ENCODE measurements around the gene LEFTY2. TPM values are rescaled to one million over a fixed set of nuclear protein-coding genes. Genes with fewer than 3 reads are reported as not detected.
"Not testable (repeated sequence)": the region's sequence is repeated elsewhere in the genome, so short reads cannot be mapped to it uniquely, and the experiment has no call there.

LEFTY2 gene
- total RNA-seq, 2 donors from 2014 or later: 0.12 to 0.53 TPM

- no peak overlapping the region for H3K9ac ChIP-seq (ENCODE audit: low read depth in 2 of 2, low read length in 2 of 2)
- H3K4me1 ChIP-seq: no peaks in the 10 kb centered on the region
- H3K27me3 ChIP-seq: no peaks in the 10 kb centered on the region
- H3K4me3 ChIP-seq: no peak overlapping the region
- DNase-seq: no peak
- H3K36me3 ChIP-seq: no peaks in the 10 kb centered on the region
- no peak overlapping the region for H3K27ac ChIP-seq
- H3K9me3 ChIP-seq: no peaks in the 10 kb centered on the region
- intact Hi-C loops (cut with DNase I): no loop called here
- no peak for TF ChIP-seq CTCF (IDR thresholded peaks at IDR 0.05)
Observed at GRCh38 chr1:225931270-225932136, 9.5 kb downstream of the LEFTY2 start.

DNA sequence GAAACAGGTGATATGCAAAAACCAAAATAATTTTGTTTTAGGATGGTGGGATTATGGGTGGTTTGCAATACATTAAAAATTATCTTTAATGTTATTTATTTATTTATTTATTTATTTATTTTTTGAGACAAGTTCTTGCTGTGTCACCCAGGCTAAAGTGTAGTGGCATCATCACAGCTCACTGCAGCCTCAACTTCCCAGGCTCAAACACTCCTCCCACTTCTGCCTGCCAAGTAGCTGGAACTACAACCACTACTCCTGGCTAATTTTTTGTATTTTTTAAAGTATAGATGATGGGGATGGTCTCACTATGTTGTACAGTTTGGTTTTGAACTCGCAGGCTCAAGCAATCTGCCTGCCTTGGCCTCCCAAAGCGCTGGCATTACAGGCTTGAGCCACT is 10.5 kb downstream of the LEFTY2 start:
- no peak overlapping the region for H3K4me3 ChIP-seq
- H3K27ac ChIP-seq: no peak overlapping the region
- intact Hi-C loops (cut with DNase I): no loop called here
- TF ChIP-seq CTCF (IDR thresholded peaks at IDR 0.05): no peak
- DNase-seq: no peak
- no peak overlapping the region for H3K9ac ChIP-seq (ENCODE audit: low read depth in 2 of 2, low read length in 2 of 2)
- no peaks in the 10 kb centered on the region for H3K36me3 ChIP-seq
- no peaks in the 10 kb centered on the region for H3K4me1 ChIP-seq
- no peaks in the 10 kb centered on the region for H3K27me3 ChIP-seq
- H3K9me3 ChIP-seq: no peaks in the 10 kb centered on the region

DNA sequence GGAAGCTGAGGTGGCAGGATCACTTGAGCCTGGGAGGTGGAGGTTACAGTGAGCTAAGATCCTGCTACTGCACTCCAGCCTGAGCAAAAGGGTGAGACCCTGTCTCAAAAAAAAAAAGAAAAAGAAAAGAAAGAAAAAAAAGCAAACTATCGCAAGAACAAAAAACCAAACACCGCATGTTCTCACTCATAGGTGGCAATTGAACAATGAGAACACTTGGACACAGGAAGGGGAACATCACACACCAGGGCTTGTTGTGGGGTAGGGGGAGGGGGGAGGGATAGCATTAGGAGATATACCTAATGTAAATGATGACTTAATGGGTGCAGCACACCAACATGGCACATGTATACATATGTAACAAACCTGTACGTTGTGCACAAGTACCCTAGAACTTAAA is 11.6 kb downstream of the LEFTY2 start:
- H3K9me3 ChIP-seq; DNase-seq; H3K4me1 ChIP-seq; H3K36me3 ChIP-seq; H3K4me3 ChIP-seq; H3K27me3 ChIP-seq; intact Hi-C loops (cut with DNase I); H3K9ac ChIP-seq (ENCODE audit: low read depth in 2 of 2, low read length in 2 of 2); H3K27ac ChIP-seq: not testable (repeated sequence)

DNA sequence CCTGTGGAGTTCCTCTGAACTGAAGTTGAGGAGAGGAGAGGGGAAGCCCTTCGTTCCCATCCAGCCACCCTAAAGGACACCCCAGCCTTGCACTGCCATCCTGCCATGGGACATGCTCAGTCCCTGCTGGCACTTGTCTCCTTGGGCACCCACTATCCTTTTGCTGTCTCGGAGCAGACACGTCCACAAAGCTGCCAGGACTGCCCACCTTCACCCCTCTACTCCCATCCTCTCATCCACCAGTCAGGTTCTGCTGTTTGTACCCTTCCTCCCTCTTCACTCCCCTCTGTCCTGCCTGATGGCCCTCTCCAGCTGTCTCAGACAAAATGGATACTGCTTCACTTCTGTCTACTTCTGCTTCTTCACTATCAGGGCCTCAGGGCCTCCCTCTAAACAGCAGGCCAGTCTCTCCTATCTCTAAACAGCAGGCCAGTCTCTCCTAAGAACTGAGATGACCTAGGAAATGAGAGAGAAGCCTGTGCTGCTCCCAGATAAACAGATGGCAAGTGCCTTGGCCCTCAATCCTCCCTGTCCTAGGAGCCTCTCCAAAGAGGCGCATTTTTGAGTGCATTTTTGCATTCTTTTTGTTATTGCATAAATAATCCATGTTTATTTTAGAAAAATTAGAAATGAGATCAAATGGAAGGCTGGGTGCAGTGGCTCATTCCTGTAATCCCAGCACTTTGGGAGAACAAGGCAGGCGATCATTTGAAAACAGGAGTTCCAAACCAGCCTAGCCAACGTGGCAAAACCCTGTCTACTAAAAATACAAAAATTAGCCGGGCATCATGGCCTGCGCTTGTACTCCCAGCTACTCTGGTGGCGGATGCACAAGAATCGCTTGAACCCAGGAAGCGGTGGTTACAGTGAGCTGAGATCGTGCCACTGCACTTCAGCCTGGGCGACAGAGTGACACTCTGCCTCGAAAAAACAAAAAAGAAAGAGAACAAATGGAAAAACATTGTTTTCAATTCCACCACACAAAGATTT is 12.5 kb downstream of the LEFTY2 start:
- DNase-seq: no peak
- intact Hi-C loops (cut with DNase I): no loop called here
- Histone ChIP-seq H3K9ac (ENCODE audit: low read depth in 2 of 2, low read length in 2 of 2) (no peak overlapping the region), H3K4me1 (no peaks in the 10 kb centered on the region), H3K27me3 (no peaks in the 10 kb centered on the region), H3K4me3 (no peak overlapping the region), H3K9me3 (no peaks in the 10 kb centered on the region), H3K27ac (no peak overlapping the region), H3K36me3 (no peaks in the 10 kb centered on the region)
- TF ChIP-seq CTCF (IDR thresholded peaks at IDR 0.05): no peak

DNA sequence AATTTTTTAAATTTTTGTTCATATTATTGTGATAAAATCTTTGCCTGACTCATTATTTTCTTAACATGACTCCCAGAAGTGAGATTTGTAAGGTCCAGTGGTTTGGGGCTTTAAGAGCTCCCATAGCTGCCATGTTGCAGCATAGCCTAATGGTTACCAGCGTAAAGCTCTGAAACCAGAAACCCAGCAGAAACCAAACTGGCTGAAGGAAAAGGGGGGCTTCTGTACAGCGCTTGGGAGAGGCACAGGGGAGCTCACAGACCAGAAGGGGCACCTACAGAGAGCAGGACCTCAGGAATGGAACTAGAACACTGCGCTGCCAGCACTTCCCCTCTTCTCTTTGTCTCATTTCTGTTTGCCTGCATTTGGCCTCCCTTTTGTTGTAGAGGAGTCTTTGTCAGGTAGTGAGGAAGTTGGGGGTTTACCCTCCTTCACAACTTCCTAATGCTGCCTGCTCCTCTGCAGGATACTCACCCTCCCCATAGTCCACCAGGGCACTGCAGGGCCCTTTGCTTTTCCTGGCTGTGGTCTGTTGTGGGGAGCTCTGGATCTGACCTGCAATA is 14.4 kb downstream of the LEFTY2 start:
- intact Hi-C loops (cut with DNase I): no loop called here
- Histone ChIP-seq H3K27me3 (no peaks in the 10 kb centered on the region), H3K27ac (no peak overlapping the region), H3K9me3 (no peaks in the 10 kb centered on the region), H3K4me3 (no peak overlapping the region), H3K36me3 (no peaks in the 10 kb centered on the region), H3K9ac (ENCODE audit: low read depth in 2 of 2, low read length in 2 of 2) (no peak overlapping the region), H3K4me1 (peaks cover 3% of the 10 kb centered on the region)
- no peak for TF ChIP-seq CTCF (IDR thresholded peaks at IDR 0.05)
- no peak for DNase-seq
